ENCODE data around the gene IQSEC2. TPM values are rescaled to one million over a fixed set of nuclear protein-coding genes. Genes with fewer than 3 reads are reported as not detected.
A peak's percentile ranks its signal among the peaks of the same experiment; 100 is the strongest.

Gene IQSEC2
- total RNA-seq, 4 donors from 2014 or later: 6.9 to 12.7 (median 10.4) TPM

DNA sequence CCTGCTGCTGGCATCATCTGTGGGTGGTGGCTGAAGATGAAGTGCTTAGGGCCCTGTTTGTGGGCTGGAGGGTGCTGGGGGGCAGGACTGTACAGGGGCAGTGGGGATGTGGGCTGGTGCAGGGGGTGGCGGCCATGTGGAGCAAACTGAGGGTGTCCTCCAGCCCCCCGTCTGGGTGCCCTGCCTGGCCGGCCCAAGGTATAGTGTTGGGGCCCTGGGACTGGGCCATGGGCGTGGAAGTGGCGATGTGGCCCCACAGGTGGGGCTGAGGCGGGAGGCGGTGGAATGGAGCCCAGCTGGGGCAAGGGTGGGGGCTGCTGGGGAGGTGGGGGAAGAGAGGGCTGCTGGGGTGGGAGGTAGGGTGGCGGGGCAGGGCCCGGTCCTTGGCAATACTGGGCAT, 46.9 kb downstream of the IQSEC2 start:
- Histone ChIP-seq H3K4me3 (no peak overlapping the region), H3K4me1 (no peaks in the 10 kb centered on the region), H3K27me3 (no peaks in the 10 kb centered on the region), H3K9me3 (no peaks in the 10 kb centered on the region), H3K27ac (no peak overlapping the region), H3K36me3 (peaks cover 0 to 51% (median 0%) of the 10 kb centered on the region in 3 donors)
- DNase-seq: no peak
- intact Hi-C loops (cut with DNase I): no loop called here
- TF ChIP-seq POLR2A (IDR thresholded peaks at IDR 0.05): no peak
- TF ChIP-seq, protein P1, sequence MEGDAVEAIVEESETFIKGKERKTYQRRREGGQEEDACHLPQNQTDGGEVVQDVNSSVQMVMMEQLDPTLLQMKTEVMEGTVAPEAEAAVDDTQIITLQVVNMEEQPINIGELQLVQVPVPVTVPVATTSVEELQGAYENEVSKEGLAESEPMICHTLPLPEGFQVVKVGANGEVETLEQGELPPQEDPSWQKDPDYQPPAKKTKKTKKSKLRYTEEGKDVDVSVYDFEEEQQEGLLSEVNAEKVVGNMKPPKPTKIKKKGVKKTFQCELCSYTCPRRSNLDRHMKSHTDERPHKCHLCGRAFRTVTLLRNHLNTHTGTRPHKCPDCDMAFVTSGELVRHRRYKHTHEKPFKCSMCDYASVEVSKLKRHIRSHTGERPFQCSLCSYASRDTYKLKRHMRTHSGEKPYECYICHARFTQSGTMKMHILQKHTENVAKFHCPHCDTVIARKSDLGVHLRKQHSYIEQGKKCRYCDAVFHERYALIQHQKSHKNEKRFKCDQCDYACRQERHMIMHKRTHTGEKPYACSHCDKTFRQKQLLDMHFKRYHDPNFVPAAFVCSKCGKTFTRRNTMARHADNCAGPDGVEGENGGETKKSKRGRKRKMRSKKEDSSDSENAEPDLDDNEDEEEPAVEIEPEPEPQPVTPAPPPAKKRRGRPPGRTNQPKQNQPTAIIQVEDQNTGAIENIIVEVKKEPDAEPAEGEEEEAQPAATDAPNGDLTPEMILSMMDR (IDR thresholded peaks at IDR 0.05): no peak
- WGBS, 2 donors: no CpG with 5 or more reads among the region's 9 CpGs

DNA sequence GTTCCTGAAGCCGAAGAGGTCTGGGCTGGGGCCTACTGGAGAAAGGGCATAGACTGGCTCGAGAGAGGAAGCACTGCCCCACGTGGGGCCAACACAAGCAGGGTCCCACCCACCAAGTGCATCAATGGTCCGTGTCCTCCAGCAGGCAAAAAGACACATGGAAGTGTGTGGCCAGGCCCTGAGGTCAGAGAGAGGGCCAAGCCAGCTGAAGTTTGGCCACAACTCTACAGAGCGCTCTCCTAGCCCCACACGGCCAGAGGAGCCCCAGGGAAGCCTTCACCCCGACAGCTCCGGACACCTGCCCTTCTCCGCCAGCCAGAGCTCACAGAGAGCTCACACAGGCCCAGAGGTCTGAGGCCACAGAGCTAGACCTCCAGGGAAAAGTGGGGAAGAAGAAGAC, 47.8 kb downstream of the IQSEC2 start:
- intact Hi-C loops (cut with DNase I): no loop called here
- no peaks in the 10 kb centered on the region for H3K4me1 ChIP-seq
- H3K4me3 ChIP-seq: no peak overlapping the region
- peaks cover 0 to 42% (median 0%) of the 10 kb centered on the region in 3 donors for H3K36me3 ChIP-seq
- TF ChIP-seq, protein P1 (IDR thresholded peaks at IDR 0.05): no peak
- TF ChIP-seq POLR2A (IDR thresholded peaks at IDR 0.05): no peak
- WGBS, 2 donors: no CpG with 5 or more reads among the region's 9 CpGs
- no peak for DNase-seq
- no peak overlapping the region for H3K27ac ChIP-seq
- H3K9me3 ChIP-seq: no peaks in the 10 kb centered on the region
- H3K27me3 ChIP-seq: no peaks in the 10 kb centered on the region

DNA sequence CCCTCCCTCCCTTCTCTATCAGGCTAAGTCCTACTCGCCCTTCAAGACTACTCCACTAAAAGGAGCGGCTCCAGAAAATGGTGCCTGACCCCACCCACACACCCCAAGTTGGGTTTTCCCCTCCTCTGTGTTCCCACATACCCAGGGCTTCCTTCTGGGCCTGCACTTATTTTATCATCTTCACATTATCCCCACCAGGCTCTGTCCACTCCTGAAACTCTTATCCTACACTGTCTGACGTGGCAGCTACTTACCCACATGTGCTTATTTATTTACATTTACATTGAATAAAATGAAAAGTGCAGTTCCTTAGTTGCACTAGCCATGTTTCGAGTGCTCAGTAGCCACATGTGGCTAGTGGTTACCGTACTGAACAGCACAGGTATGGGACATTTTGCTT, 51.3 kb downstream of the IQSEC2 start:
- TF ChIP-seq, protein P1 (IDR thresholded peaks at IDR 0.05): no peak
- TF ChIP-seq POLR2A (IDR thresholded peaks at IDR 0.05): no peak
- no peak for DNase-seq
- 71 to 77% methylated on average over 4 to 5 of the region's 5 CpGs for WGBS, 2 donors
- Histone ChIP-seq H3K27me3 (no peaks in the 10 kb centered on the region), H3K27ac (no peak overlapping the region), H3K4me3 (no peak overlapping the region), H3K9me3 (no peaks in the 10 kb centered on the region), H3K4me1 (peaks cover 0 to 5% (median 0%) of the 10 kb centered on the region in 3 donors), H3K36me3 (peaks cover 0 to 8% (median 0%) of the 10 kb centered on the region in 3 donors)
- intact Hi-C loops (cut with DNase I): no loop called here

DNA sequence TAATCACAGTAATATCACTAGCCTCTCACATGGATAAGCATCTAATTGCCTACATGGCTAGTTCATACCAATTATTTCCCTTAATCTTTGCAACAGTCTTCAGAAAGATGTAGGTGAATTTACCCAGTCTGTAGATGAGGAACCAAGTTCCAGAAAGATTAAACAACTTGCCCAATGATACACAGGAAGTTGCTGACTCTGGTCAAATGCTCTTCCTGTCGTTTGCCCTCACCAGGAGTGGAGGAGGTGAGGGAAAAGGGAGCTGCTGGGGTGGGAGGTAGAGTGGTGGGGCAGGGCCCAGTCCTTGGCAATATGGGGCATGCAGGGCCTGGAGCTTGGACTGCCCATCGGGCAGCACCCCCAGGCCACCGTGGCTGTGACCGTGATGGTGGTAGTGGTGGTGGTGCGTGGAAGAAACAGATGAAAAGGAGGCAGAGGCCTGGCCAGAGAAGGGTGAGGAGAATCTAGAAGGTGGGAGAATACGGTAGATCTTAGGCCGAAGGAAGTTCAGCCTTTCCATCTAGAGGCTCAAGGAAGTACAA, 54.1 kb downstream of the IQSEC2 start:
- 83 to 84% methylated on average over 7 of the region's 7 CpGs for WGBS, 2 donors
- H3K27me3 ChIP-seq: no peaks in the 10 kb centered on the region
- no peak overlapping the region for H3K27ac ChIP-seq
- H3K4me1 ChIP-seq: peaks cover 16 to 22% (median 16%) of the 10 kb centered on the region in 3 donors
- no peaks in the 10 kb centered on the region for H3K9me3 ChIP-seq
- no peak overlapping the region for H3K4me3 ChIP-seq
- intact Hi-C loops (cut with DNase I): no loop called here
- DNase-seq: no peak
- no peaks in the 10 kb centered on the region for H3K36me3 ChIP-seq
- TF ChIP-seq POLR2A (IDR thresholded peaks at IDR 0.05): no peak
- TF ChIP-seq, protein P1 (IDR thresholded peaks at IDR 0.05): no peak

DNA sequence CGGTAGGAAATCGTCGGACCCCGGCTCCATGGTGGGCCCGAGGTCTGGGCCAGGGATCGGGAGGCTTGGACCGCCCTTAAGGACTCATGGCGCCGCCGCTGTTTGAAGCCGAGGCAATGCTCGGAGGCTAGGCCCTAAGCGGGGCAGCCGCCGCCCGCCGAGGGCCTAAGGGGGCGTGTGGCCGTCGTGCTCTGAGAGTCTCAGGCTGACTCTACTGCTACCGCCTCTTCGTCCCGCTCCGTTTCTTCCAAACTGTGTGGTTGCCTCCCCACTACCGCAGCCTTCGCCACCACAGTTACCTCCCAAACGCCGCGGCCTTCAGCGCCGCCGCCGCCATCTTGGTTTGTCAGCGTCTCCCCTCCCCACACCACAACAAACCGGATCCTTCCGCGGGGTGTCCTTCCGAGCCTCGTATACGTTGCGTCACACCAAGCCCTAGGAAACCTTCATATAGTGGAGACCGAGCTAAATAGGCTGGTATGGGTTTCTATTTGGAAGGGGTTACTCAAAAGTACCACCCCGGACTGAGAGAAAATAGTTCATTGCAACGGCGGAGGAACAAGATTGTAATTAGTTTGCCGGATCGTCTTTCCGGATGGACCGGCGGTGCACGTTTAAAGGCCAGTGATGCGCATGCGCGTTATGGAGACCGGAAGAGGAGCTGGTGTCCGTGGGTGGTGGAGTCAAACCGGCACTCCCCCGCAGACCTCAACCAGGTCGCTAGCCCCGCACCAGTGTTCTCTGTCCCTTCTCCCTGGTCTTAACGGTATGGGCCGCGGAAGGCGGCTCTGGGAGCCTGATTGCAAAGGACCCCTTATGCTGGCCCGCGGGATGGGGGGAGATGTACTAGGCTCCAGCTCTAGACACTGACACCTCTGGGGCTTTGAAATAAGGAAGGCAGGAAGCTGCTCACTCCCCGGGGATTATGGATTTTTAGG, 56.3 kb downstream of the IQSEC2 start, which contains the start of gene KDM5C:
Gene KDM5C (minus strand): TSS at position 348 of the 938 bp plus-strand sequence. CDS start 318 bp downstream, at position 30.
- peaks cover 0 to 8% (median 7%) of the 10 kb centered on the region in 3 donors for H3K36me3 ChIP-seq
- WGBS, 2 donors: 0% methylated on average over 2 of the region's 67 CpGs

More for the DNA sequence above, 56.3 kb downstream of the IQSEC2 start, which contains the start of gene KDM5C:
- peak in 1 of 4 donors; percentile 70 for TF ChIP-seq POLR2A (IDR thresholded peaks at IDR 0.05)
- TF ChIP-seq, protein P1 (IDR thresholded peaks at IDR 0.05): peak in 2 of 6 experiments; percentile 7 to 10
- peaks cover 19 to 34% (median 21%) of the 10 kb centered on the region in 3 donors for H3K4me1 ChIP-seq
- peak; percentile 70 for DNase-seq
- H3K27me3 ChIP-seq: no peaks in the 10 kb centered on the region
- H3K27ac ChIP-seq: peak within 1 kb of the TSS; percentile 90 to 95 (median 91)
- intact Hi-C loops (cut with DNase I): no loop called here
- H3K4me3 ChIP-seq: peak within 1 kb of the TSS; percentile 60 to 98 (median 78)
- no peaks in the 10 kb centered on the region for H3K9me3 ChIP-seq

All from esophagus squamous epithelium (tissue), 5 donors.